SK-N-SH (cell line): ENCODE results near the gene KRTCAP3.

Experiments used
- CTCF ChIP-seq: fragments of 200-600 bp; sonication (generic); IDR thresholded peaks from 2 replicates; pipeline ENCODE4 v1.6.1; 2017; ENCODE audit warnings: antibody characterized with exemption, mild to moderate bottlenecking, moderate library complexity
- FOXM1 ChIP-seq: IDR thresholded peaks from 2 replicates; pipeline ENCODE4 v1.4.0; 2012; ENCODE audit warnings: low read depth, mild to moderate bottlenecking
- GATA2 ChIP-seq: sonication (generic); formaldehyde crosslinking; IDR thresholded peaks from 2 replicates; pipeline ENCODE4 v1.5.0; 2020; ENCODE audit warnings: mild to moderate bottlenecking, missing genetic modification reagents
- POLR2AphosphoS5 ChIP-seq: IDR thresholded peaks from 2 replicates; pipeline ENCODE4 v1.6.1; 2012; ENCODE audit warnings: low read depth, low read length
- RXRA ChIP-seq: IDR thresholded peaks from 2 replicates; pipeline ENCODE4 v1.4.0; 2012; ENCODE audit warnings: low read depth, mild to moderate bottlenecking, borderline replicate concordance
- YY1 ChIP-seq: IDR thresholded peaks from 2 replicates; pipeline ENCODE4 v1.4.0; 2012; ENCODE audit warnings: low read depth, mild to moderate bottlenecking
- TF ChIP-seq, protein P1 (sequence below): IDR thresholded peaks from 2 replicates; pipeline ENCODE4 v1.6.1; 2012; ENCODE audit warnings: mild to moderate bottlenecking, low read depth, low read length, moderate library complexity

GRCh38 chr2:27427863-27428212 is 14.3 kb upstream of the KRTCAP3 start:
- TF ChIP-seq, protein P1, sequence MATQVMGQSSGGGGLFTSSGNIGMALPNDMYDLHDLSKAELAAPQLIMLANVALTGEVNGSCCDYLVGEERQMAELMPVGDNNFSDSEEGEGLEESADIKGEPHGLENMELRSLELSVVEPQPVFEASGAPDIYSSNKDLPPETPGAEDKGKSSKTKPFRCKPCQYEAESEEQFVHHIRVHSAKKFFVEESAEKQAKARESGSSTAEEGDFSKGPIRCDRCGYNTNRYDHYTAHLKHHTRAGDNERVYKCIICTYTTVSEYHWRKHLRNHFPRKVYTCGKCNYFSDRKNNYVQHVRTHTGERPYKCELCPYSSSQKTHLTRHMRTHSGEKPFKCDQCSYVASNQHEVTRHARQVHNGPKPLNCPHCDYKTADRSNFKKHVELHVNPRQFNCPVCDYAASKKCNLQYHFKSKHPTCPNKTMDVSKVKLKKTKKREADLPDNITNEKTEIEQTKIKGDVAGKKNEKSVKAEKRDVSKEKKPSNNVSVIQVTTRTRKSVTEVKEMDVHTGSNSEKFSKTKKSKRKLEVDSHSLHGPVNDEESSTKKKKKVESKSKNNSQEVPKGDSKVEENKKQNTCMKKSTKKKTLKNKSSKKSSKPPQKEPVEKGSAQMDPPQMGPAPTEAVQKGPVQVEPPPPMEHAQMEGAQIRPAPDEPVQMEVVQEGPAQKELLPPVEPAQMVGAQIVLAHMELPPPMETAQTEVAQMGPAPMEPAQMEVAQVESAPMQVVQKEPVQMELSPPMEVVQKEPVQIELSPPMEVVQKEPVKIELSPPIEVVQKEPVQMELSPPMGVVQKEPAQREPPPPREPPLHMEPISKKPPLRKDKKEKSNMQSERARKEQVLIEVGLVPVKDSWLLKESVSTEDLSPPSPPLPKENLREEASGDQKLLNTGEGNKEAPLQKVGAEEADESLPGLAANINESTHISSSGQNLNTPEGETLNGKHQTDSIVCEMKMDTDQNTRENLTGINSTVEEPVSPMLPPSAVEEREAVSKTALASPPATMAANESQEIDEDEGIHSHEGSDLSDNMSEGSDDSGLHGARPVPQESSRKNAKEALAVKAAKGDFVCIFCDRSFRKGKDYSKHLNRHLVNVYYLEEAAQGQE: no peak
- TF ChIP-seq CTCF (no peak), RXRA (no peak), FOXM1 (no peak), GATA2 (CRISPR knock-in tag) (no peak), YY1 (no peak), POLR2AphosphoS5 (no peak)
